NT2/D1 (cell line): Measurements from ENCODE around the gene UQCRHL.
"Not testable (repeated sequence)": the region's sequence is repeated elsewhere in the genome, so short reads cannot be mapped to it uniquely, and the experiment has no call there.

ENCODE experiments used
- DNase-seq: peaks from one replicate; pipeline ENCODE4 v3.0.0-alpha.2; 2011; ENCODE audit warnings: low read depth, low spot score
- H3K27me3 ChIP-seq: 2 replicates; pipeline ENCODE4 v1.6.0; 2011; ENCODE audit warnings: mild to moderate bottlenecking; ENCODE audit not compliant: insufficient read length, insufficient read depth
- H3K36me3 ChIP-seq: 2 replicates; pipeline ENCODE4 v1.6.1; 2011; ENCODE audit warnings: mild to moderate bottlenecking, low read length, mixed read lengths; ENCODE audit not compliant: insufficient read depth, insufficient read length
- H3K4me1 ChIP-seq: 2 replicates; pipeline ENCODE4 v1.5.1; 2011; ENCODE audit not compliant: insufficient read depth, insufficient read length
- H3K4me3 ChIP-seq: 2 replicates; pipeline ENCODE4 v1.5.1; 2011; ENCODE audit warnings: low read depth; ENCODE audit not compliant: insufficient read length
- H3K9ac ChIP-seq: 2 replicates; pipeline ENCODE4 v1.6.0; 2011; ENCODE audit warnings: low read depth; ENCODE audit not compliant: insufficient read length
- H3K9me3 ChIP-seq: 2 replicates; pipeline ENCODE4 v1.5.1; 2011; ENCODE audit warnings: mild to moderate bottlenecking, low read length; ENCODE audit not compliant: insufficient read depth
- SUZ12 ChIP-seq: IDR thresholded peaks from 2 replicates; pipeline ENCODE4 v1.6.1; 2011; ENCODE audit not compliant: insufficient read length, insufficient read depth; ENCODE audit errors: extremely low read depth
- YY1 ChIP-seq: IDR thresholded peaks from 2 replicates; pipeline ENCODE4 v1.6.1; 2011; ENCODE audit not compliant: insufficient read length, insufficient read depth
- ZNF274 ChIP-seq: IDR thresholded peaks from 2 replicates; pipeline ENCODE4 v1.6.1; 2011; ENCODE audit warnings: mild to moderate bottlenecking, low read depth, low read length

UQCRHL gene

DNA sequence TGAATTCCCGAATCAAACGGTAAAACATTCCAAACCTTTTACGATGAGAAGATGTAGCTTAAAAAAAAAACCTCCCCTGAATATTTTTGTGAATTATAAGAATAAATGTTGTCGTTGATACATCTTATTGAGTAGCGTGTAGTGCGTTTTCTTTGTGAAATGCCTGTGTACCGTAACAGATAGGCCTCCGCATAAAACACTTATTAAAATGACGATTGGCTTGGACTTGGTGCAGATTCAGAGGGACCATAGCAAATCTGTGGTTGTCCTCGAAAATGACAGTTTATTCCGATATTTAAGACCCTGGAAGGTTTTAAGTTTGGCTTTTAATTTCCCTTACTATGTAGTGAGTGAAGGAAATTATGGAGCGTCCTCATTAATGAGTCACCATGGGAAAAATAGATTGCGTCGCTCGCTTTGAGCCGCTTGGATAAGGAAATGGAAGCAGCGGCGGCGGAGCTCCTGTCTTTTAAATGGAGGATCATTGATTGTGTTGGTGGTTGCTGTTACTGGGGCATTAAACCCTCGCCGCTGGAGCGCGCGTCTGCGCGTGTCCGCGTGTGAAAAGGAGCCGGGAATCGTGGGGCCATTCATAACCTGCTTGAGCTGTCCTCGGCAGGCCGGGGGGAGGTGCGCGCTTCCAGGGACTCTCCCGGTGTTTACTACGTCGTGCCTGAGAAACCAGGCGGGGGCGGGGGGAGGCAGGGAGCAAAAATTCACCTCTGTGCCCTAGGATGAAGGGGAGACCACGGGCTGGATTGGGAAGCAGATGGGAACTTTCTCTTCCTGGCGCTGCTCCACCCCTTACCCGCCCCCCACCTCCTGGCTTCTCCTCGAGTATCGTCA is 41.7 kb upstream of the UQCRHL start:
- H3K9ac ChIP-seq, result peak overlapping the region; percentile 90
- H3K4me3 ChIP-seq, result peak overlapping the region; percentile 82
- no peaks in the 10 kb centered on the region for H3K36me3 ChIP-seq
- H3K9me3 ChIP-seq, result no peaks in the 10 kb centered on the region
- no peak for TF ChIP-seq YY1
- no peak for TF ChIP-seq SUZ12
- TF ChIP-seq ZNF274, result no peak
- H3K27me3 ChIP-seq, result no peaks in the 10 kb centered on the region
- H3K4me1 ChIP-seq, result no peaks in the 10 kb centered on the region
- DNase-seq, result no peak

DNA sequence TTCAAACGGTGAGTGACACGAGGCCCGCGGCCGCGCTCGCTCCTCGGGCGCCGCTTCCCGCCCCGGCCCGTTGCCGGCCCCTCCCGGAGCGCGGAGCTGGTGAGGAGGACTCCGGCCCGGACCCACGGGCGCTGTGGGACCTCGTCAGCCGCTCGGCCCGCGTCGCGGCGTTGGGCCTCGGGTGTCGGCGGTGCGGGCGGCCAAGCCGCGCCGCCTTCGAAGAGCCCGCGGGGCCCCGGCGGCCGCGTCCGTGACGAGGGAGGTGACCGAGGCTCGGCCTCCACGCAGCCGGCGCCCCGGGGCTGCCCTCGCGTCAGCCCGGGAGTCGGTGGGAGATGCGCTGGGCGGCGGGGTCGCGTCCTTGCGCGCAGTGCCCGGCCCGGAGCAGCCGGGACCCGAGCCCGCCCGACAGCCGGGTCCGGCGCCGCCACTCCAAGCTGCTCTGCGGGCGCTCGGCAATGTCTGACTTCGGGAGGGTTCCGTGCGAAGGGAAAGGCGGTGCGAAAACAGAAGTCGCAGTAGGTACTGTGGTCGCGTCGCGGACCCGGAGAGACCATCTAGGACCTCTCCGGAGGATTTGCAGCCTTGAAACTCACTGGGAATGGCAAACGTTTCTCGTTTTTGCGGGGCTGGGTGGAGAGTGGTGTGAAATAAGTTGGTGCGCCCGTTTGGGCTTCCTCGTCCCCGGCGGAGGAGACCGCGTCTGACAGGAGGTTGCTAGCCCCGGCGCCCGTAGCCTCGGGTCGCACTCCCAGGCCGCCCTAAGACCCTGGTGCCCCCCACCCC is 40.9 kb upstream of the UQCRHL start:
- H3K4me3 ChIP-seq, result peak overlapping the region; percentile 82
- TF ChIP-seq YY1, result no peak
- TF ChIP-seq ZNF274, result no peak
- TF ChIP-seq SUZ12, result no peak
- H3K9me3 ChIP-seq, result no peaks in the 10 kb centered on the region
- no peak for DNase-seq
- no peaks in the 10 kb centered on the region for H3K27me3 ChIP-seq
- H3K36me3 ChIP-seq, result no peaks in the 10 kb centered on the region
- no peaks in the 10 kb centered on the region for H3K4me1 ChIP-seq
- peak overlapping the region; percentile 90 for H3K9ac ChIP-seq

DNA sequence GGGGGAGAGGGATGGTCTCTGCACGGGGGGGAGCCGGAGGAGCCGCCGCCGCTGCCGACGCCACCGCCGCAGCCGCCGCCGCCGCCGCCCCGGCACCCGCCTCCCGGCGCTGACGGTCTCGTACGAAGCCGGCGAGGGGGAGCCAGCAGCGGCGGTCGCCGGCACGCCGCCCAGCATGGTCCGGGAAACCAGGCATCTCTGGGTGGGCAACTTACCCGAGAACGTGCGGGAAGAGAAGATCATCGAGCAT is 40.4 kb upstream of the UQCRHL start:
- no peaks in the 10 kb centered on the region for H3K9me3 ChIP-seq
- peak overlapping the region; percentile 82 for H3K4me3 ChIP-seq
- no peaks in the 10 kb centered on the region for H3K27me3 ChIP-seq
- H3K4me1 ChIP-seq, result no peaks in the 10 kb centered on the region
- H3K36me3 ChIP-seq, result no peaks in the 10 kb centered on the region
- peak overlapping the region; percentile 90 for H3K9ac ChIP-seq
- DNase-seq, result no peak
- no peak for TF ChIP-seq ZNF274
- TF ChIP-seq SUZ12, result no peak
- TF ChIP-seq YY1, result no peak

DNA sequence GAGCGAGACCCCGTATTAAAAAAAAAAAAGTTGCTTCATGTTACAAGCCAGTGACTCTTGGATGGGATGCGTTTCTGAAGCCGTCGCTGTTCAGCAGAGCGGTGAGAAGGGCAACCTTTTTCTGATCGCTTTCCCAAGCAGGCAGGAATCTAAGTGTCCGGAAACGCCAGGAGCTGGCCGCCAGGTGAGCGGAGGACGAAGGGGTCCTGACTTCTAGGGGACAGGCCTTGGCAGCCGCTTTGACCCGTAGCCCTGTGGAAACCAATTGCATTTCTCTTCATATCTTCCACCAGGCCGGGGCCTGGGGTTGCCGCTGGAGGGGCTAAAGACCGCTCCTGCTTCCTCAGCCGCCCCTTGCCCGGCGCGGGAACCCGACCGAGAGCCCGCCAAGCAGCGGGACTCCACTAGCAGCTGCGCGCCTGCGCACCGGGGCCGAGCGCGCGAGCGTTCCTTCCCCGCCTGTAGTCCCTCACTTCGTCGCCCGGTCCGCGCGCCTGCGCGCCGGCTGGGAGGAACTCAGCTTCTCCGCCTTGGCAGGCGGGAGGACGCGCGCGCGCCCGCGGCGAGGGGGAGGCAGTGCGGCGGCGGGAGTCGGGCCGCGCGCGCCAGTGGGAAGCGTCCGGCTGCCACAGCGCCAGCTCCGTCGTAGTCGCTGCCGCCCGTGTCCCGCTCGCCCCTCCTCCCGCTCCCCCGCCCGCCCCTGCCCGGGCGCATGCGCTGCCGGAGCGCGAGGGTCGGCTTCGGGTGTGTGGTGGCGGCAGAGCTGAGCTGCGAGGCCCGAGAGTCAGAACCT is 39.8 kb upstream of the UQCRHL start, which contains the start of gene SPEN:
TSS of gene SPEN (plus strand) at position 608 of the 793 bp plus-strand sequence. CDS start 361 bp downstream, outside the sequence.
- H3K9ac ChIP-seq, result peak within 1 kb of the TSS; percentile 90
- TF ChIP-seq YY1, result no peak
- DNase-seq, result peak; percentile 87

DNA sequence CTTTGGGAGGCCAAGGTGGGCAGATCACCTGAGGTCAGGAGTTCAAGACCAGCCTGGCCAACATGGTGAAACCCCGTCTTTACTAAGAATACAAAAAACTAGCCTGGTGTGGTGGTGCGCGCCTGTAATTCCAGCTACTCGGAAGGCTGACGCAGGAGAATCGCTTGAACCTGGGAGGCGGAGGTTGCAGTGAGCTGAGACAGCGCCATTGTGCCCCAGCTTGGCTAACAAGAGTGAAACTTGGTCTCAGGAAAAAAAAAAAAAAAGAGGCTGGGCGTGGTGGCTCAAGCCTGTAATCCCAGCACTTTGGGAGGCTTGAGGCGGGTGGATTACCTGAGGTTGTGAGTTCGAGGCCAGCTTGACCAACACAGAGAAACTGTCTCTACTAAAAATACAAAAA is 38.6 kb upstream of the UQCRHL start:
- DNase-seq, H3K4me3 ChIP-seq, H3K4me1 ChIP-seq, H3K36me3 ChIP-seq, H3K9ac ChIP-seq, H3K9me3 ChIP-seq, H3K27me3 ChIP-seq: not testable (repeated sequence)

More for the DNA sequence above, 39.8 kb upstream of the UQCRHL start, which contains the start of gene SPEN:
- H3K9me3 ChIP-seq, result no peaks in the 10 kb centered on the region
- H3K36me3 ChIP-seq, result no peaks in the 10 kb centered on the region
- peak within 1 kb of the TSS; percentile 82 for H3K4me3 ChIP-seq
- H3K4me1 ChIP-seq, result no peaks in the 10 kb centered on the region
- H3K27me3 ChIP-seq, result no peaks in the 10 kb centered on the region

DNA sequence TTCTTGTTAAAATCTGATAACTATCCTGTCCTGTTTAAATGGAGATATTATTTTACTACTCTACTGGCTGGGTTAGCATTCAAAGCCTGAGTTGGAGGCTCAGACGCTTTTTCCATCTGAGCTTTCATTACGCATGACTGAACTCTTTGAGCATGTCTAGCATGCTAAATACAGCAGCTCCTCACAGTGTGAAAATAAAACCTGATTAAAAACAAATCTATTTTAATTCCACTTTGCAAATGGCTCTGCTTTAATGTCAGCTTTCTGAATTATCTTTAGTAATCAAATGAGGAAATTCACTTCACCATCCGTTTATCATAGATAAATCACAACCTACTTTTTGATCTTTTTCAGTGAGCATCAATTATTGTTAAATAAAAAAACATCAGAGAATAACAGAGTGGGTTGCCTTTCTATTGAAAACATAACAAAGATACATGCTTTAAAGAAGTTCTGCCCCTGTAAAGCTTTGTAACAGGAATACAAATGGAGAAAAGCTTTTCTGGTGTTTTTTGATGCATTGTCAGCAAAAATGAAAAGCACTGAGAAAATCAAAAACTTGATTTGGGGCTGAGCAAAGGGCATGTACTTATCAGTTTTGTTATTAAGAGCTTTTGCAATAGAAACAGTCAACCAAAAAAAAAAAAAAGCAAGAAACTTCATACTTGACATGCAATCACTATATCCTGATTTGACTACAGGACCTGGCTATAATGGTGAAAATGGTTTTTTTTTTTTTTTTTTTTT is 36.5 kb upstream of the UQCRHL start:
- DNase-seq, result no peak
- Histone ChIP-seq H3K9ac (no peak overlapping the region), H3K27me3 (no peaks in the 10 kb centered on the region), H3K4me1 (no peaks in the 10 kb centered on the region), H3K4me3 (no peak overlapping the region), H3K9me3 (no peaks in the 10 kb centered on the region), H3K36me3 (no peaks in the 10 kb centered on the region)
- TF ChIP-seq SUZ12 (no peak), YY1 (no peak), ZNF274 (no peak)

DNA sequence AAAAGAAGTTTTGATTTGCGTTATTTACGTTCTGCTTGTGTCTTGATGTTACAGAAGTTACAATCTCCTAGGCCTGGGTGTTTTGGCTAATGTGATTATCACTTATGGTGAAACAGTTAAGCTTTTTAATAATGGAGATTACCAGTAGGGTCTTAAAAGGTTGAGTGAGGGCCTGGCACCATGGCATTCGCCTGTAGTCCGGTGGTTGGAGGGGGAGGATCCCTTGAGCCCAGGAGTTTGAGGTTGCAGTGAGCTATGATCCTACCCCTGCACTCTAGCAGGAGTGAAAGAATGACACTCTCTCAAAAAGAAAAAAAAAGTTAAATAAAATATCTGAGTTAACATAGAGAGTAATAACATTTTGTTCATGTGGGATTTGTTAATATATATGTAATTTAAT is 31.3 kb upstream of the UQCRHL start:
- Histone ChIP-seq H3K9ac (no peak overlapping the region), H3K4me1 (no peaks in the 10 kb centered on the region)
- DNase-seq, result no peak

More for the DNA sequence above, 31.3 kb upstream of the UQCRHL start:
- TF ChIP-seq SUZ12, result no peak
- TF ChIP-seq ZNF274, result no peak
- no peak for TF ChIP-seq YY1
- H3K4me3 ChIP-seq, result no peak overlapping the region
- no peaks in the 10 kb centered on the region for H3K9me3 ChIP-seq
- no peaks in the 10 kb centered on the region for H3K27me3 ChIP-seq
- no peaks in the 10 kb centered on the region for H3K36me3 ChIP-seq
